ENCODE data around the gene MEAF6. TPM values are rescaled to one million over a fixed set of nuclear protein-coding genes. Genes with fewer than 3 reads are reported as not detected.
"Not testable (repeated sequence)": the region's sequence is repeated elsewhere in the genome, so short reads cannot be mapped to it uniquely, and the experiment has no call there.

Gene MEAF6
- total RNA-seq, 1 donor from 2014 or later, result 52.8 TPM

- Mint-ChIP-seq H3K9me3 (ENCODE audit: low read depth) (no peaks in the 10 kb centered on the region), H3K27ac (ENCODE audit: unreplicated experiment) (peak overlapping the region; percentile 99), H3K27me3 (ENCODE audit: low read depth) (no peaks in the 10 kb centered on the region), H3K36me3 (ENCODE audit: low read depth) (peaks cover 9% of the 10 kb centered on the region), H3K4me1 (ENCODE audit: low read depth) (peaks cover 48% of the 10 kb centered on the region), H3K4me3 (ENCODE audit: unreplicated experiment) (peak overlapping the region; percentile 95)
- DNase-seq (ENCODE audit: low spot score), result no peak
- no peak for TF ChIP-seq CTCF (IDR thresholded peaks at IDR 0.05)
Measured at GRCh38 chr1:37553598-37553926, 39.0 kb upstream of the MEAF6 start.

GRCh38 chr1:37549341-37549740, 34.8 kb upstream of the MEAF6 start:
- peaks cover 36% of the 10 kb centered on the region for H3K4me1 Mint-ChIP-seq (ENCODE audit: low read depth)
- peaks cover 23% of the 10 kb centered on the region for H3K36me3 Mint-ChIP-seq (ENCODE audit: low read depth)
- no peak for TF ChIP-seq CTCF (IDR thresholded peaks at IDR 0.05)
- H3K9me3 Mint-ChIP-seq (ENCODE audit: low read depth), result no peaks in the 10 kb centered on the region
- H3K4me3 Mint-ChIP-seq (ENCODE audit: unreplicated experiment), result no peak overlapping the region
- peak overlapping the region; percentile 2 for H3K27ac Mint-ChIP-seq (ENCODE audit: unreplicated experiment)
- no peaks in the 10 kb centered on the region for H3K27me3 Mint-ChIP-seq (ENCODE audit: low read depth)
- no peak for DNase-seq (ENCODE audit: low spot score)

GRCh38 chr1:37545019-37545418, 30.5 kb upstream of the MEAF6 start:
- Mint-ChIP-seq H3K36me3 (ENCODE audit: low read depth) (peaks cover 21% of the 10 kb centered on the region), H3K4me1 (ENCODE audit: low read depth) (peaks cover 9% of the 10 kb centered on the region), H3K9me3 (ENCODE audit: low read depth) (no peaks in the 10 kb centered on the region), H3K27me3 (ENCODE audit: low read depth) (no peaks in the 10 kb centered on the region), H3K27ac (ENCODE audit: unreplicated experiment) (no peak overlapping the region), H3K4me3 (ENCODE audit: unreplicated experiment) (no peak overlapping the region)
- no peak for DNase-seq (ENCODE audit: low spot score)
- no peak for TF ChIP-seq CTCF (IDR thresholded peaks at IDR 0.05)

- no peak for DNase-seq (ENCODE audit: low spot score)
- Mint-ChIP-seq H3K4me1 (ENCODE audit: low read depth) (peaks cover 4% of the 10 kb centered on the region), H3K27me3 (ENCODE audit: low read depth) (no peaks in the 10 kb centered on the region), H3K36me3 (ENCODE audit: low read depth) (peaks cover 22% of the 10 kb centered on the region), H3K4me3 (ENCODE audit: unreplicated experiment) (no peak overlapping the region), H3K27ac (ENCODE audit: unreplicated experiment) (no peak overlapping the region), H3K9me3 (ENCODE audit: low read depth) (no peaks in the 10 kb centered on the region)
- no peak for TF ChIP-seq CTCF (IDR thresholded peaks at IDR 0.05)
Measured at GRCh38 chr1:37544530-37544929, 30.0 kb upstream of the MEAF6 start.

- H3K4me3 Mint-ChIP-seq (ENCODE audit: unreplicated experiment), result no peak overlapping the region
Measured at GRCh38 chr1:37540036-37540785, 25.6 kb upstream of the MEAF6 start.

GRCh38 chr1:37539154-37539553, 24.6 kb upstream of the MEAF6 start:
- H3K4me1 Mint-ChIP-seq (ENCODE audit: low read depth); H3K9me3 Mint-ChIP-seq (ENCODE audit: low read depth); H3K27ac Mint-ChIP-seq (ENCODE audit: unreplicated experiment); DNase-seq (ENCODE audit: low spot score); H3K27me3 Mint-ChIP-seq (ENCODE audit: low read depth); H3K4me3 Mint-ChIP-seq (ENCODE audit: unreplicated experiment): not testable (repeated sequence)
- peaks cover 32% of the 10 kb centered on the region for H3K36me3 Mint-ChIP-seq (ENCODE audit: low read depth)

More at GRCh38 chr1:37540036-37540785, 25.6 kb upstream of the MEAF6 start:
- no peak overlapping the region for H3K27ac Mint-ChIP-seq (ENCODE audit: unreplicated experiment)
- no peak for DNase-seq (ENCODE audit: low spot score)
- no peaks in the 10 kb centered on the region for H3K27me3 Mint-ChIP-seq (ENCODE audit: low read depth)
- H3K36me3 Mint-ChIP-seq (ENCODE audit: low read depth), result peaks cover 38% of the 10 kb centered on the region
- TF ChIP-seq CTCF (IDR thresholded peaks at IDR 0.05), result no peak
- no peaks in the 10 kb centered on the region for H3K9me3 Mint-ChIP-seq (ENCODE audit: low read depth)
- no peaks in the 10 kb centered on the region for H3K4me1 Mint-ChIP-seq (ENCODE audit: low read depth)

All from chondrocyte (in vitro differentiated cells).